ENCODE data around the gene GJC3.
"Not testable (repeated sequence)": the region's sequence is repeated elsewhere in the genome, so short reads cannot be mapped to it uniquely, and the experiment has no call there.

The GJC3 gene

GRCh38 chr7:99969298-99969697, 39.9 kb upstream of the GJC3 start:
- H3K4me3 ChIP-seq (ENCODE audit: low read depth, low read length): no peak overlapping the region
- no peak for TF ChIP-seq CTCF (conservative IDR thresholded peaks at IDR 0.05; ENCODE audit: low read depth, low read length)
- no peak for DNase-seq (ENCODE audit: low read depth)

GRCh38 chr7:99958564-99959227, 29.3 kb upstream of the GJC3 start:
- no peak overlapping the region for H3K4me3 ChIP-seq (ENCODE audit: low read depth, low read length)
- DNase-seq (ENCODE audit: low read depth): no peak
- TF ChIP-seq CTCF (conservative IDR thresholded peaks at IDR 0.05; ENCODE audit: low read depth, low read length): no peak

GRCh38 chr7:99955247-99955646, 25.8 kb upstream of the GJC3 start:
- TF ChIP-seq CTCF (conservative IDR thresholded peaks at IDR 0.05; ENCODE audit: low read depth, low read length): no peak
- no peak for DNase-seq (ENCODE audit: low read depth)
- no peak overlapping the region for H3K4me3 ChIP-seq (ENCODE audit: low read depth, low read length)

GRCh38 chr7:99954643-99955042, 25.2 kb upstream of the GJC3 start:
- not testable (repeated sequence) for H3K4me3 ChIP-seq (ENCODE audit: low read depth, low read length); DNase-seq (ENCODE audit: low read depth)

GRCh38 chr7:99953649-99954048, 24.2 kb upstream of the GJC3 start:
- no peak for TF ChIP-seq CTCF (conservative IDR thresholded peaks at IDR 0.05; ENCODE audit: low read depth, low read length)
- DNase-seq (ENCODE audit: low read depth): peak; percentile 42
- no peak overlapping the region for H3K4me3 ChIP-seq (ENCODE audit: low read depth, low read length)

- DNase-seq (ENCODE audit: low read depth); H3K4me3 ChIP-seq (ENCODE audit: low read depth, low read length): not testable (repeated sequence)
Observed at GRCh38 chr7:99952649-99953048, 23.2 kb upstream of the GJC3 start.

GRCh38 chr7:99950819-99951218, 21.4 kb upstream of the GJC3 start:
- H3K4me3 ChIP-seq (ENCODE audit: low read depth, low read length); DNase-seq (ENCODE audit: low read depth): not testable (repeated sequence)

GRCh38 chr7:99949645-99950228, 20.3 kb upstream of the GJC3 start:
- peak; percentile 60 for TF ChIP-seq CTCF (conservative IDR thresholded peaks at IDR 0.05; ENCODE audit: low read depth, low read length)
- DNase-seq (ENCODE audit: low read depth): peak; percentile 56
- no peak overlapping the region for H3K4me3 ChIP-seq (ENCODE audit: low read depth, low read length)

Data from choroid plexus epithelial cell (primary cell).